ENCODE measurements around the gene RPP25L.

DNA sequence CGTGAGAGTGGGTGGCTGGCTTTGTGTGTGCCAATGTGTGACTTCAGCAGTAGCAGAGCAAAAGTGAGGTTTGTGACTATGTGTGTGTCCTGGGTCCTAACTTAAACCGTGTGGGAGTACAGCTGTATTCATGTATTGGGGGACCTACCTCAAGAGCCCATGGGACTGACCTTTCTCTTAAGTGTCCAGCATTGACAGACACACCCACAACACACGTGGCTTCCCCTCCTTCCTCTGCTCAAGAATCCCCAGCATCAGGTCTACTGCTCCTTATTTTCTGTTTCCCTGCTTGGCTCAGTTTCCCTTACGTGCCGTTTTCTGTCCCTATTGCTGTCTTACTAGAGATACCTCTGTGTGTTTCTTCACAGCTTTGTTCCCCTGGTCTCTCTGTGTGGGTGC lies 40.7 kb upstream of the RPP25L start:
- TF ChIP-seq ELF4 (IDR thresholded peaks at IDR 0.05), result no peak
- TF ChIP-seq TARDBP (IDR thresholded peaks at IDR 0.05), result no peak; the same call in 1 of the 2 replicates
- TF ChIP-seq FOXK2 (IDR thresholded peaks at IDR 0.05), result no peak
- TF ChIP-seq FOXM1 (IDR thresholded peaks at IDR 0.05; ENCODE audit: borderline replicate concordance), result no peak
- no peak for TF ChIP-seq BHLHE40 (IDR thresholded peaks at IDR 0.05; ENCODE audit: borderline replicate concordance)
- TF ChIP-seq ARNT (IDR thresholded peaks at IDR 0.05), result no peak
- TF ChIP-seq, protein P1, sequence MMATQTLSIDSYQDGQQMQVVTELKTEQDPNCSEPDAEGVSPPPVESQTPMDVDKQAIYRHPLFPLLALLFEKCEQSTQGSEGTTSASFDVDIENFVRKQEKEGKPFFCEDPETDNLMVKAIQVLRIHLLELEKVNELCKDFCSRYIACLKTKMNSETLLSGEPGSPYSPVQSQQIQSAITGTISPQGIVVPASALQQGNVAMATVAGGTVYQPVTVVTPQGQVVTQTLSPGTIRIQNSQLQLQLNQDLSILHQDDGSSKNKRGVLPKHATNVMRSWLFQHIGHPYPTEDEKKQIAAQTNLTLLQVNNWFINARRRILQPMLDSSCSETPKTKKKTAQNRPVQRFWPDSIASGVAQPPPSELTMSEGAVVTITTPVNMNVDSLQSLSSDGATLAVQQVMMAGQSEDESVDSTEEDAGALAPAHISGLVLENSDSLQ (IDR thresholded peaks at IDR 0.05), result no peak
- no peak for TF ChIP-seq FOXA1 (IDR thresholded peaks at IDR 0.05)
- no peak for TF ChIP-seq HDGF (IDR thresholded peaks at IDR 0.05; ENCODE audit: borderline replicate concordance)
